IMR-90 (cell line): ENCODE measurements around the gene CUL3. TPM values are rescaled to one million over a fixed set of nuclear protein-coding genes. Genes with fewer than 3 reads are reported as not detected.

Source experiments
- ATAC-seq: fragments of 200-7000 bp; cut with Tn5 transposase; 2 replicates; pipeline ENCODE4 v1.9.1; 2020; ENCODE audit warnings: low read depth, mild to moderate bottlenecking, moderate library complexity
- BruUV-seq: library from RNA; stranded (reverse); fragments of 400-500 nt; replicated peaks from 2 replicates; lab custom pipeline; 2021; lab: Mats Ljungman, UMichigan
- CTCF ChIA-PET: fragments of 300-600 bp; formaldehyde crosslinking; extraction: SDS; loops from one replicate; lab custom pipeline; 2021; ENCODE audit warnings: antibody characterized with exemption; lab: Yijun Ruan, JAX
- POLR2A ChIA-PET: fragments of 300-600 bp; sonication (Branson Sonifier 250); formaldehyde crosslinking; loops from one replicate; lab custom pipeline; 2022; ENCODE audit warnings: antibody characterized with exemption; ENCODE audit not compliant: unreplicated experiment; lab: Charles Lee
- DNase-seq: peaks from one replicate; pipeline ENCODE4 v3.0.0; 2013
- H2AFZ ChIP-seq: replicated peaks from 2 replicates; pipeline ENCODE3; 2013; ENCODE audit warnings: low read length, mild to moderate bottlenecking; ENCODE audit not compliant: poor library complexity
- H2AK5ac ChIP-seq: 2 replicates; pipeline ENCODE4 v1.6.1; 2013; ENCODE audit warnings: low read depth, low read length, inconsistent platforms
- H2AK9ac ChIP-seq: replicated peaks from 2 replicates; pipeline ENCODE3; 2013; ENCODE audit warnings: mild to moderate bottlenecking, low read depth, low read length, moderate library complexity; ENCODE audit not compliant: poor library complexity
- H2BK120ac ChIP-seq: 2 replicates; pipeline ENCODE4 v1.6.1; 2013; ENCODE audit warnings: low read depth, low read length, inconsistent platforms
- H2BK15ac ChIP-seq: 3 replicates; pipeline ENCODE4 v1.6.1; 2013; ENCODE audit warnings: low read depth, low read length, inconsistent platforms
- H2BK20ac ChIP-seq: 2 replicates; pipeline ENCODE4 v1.6.1; 2013; ENCODE audit warnings: low read depth, mild to moderate bottlenecking, inconsistent platforms, low read length, moderate library complexity
- H2BK5ac ChIP-seq: 2 replicates; pipeline ENCODE4 v1.6.1; 2013; ENCODE audit warnings: mild to moderate bottlenecking, low read depth, low read length, inconsistent platforms; ENCODE audit not compliant: poor library complexity, severe bottlenecking
- H3K14ac ChIP-seq: replicated peaks from 2 replicates; pipeline ENCODE4 v1.6.1; 2013; ENCODE audit warnings: low read depth, low read length, inconsistent platforms
- H3K18ac ChIP-seq: 2 replicates; pipeline ENCODE4 v1.6.1; 2013; ENCODE audit warnings: low read depth, low read length, control low read depth
- H3K23ac ChIP-seq: 2 replicates; pipeline ENCODE4 v1.6.1; 2013; ENCODE audit warnings: low read depth, low read length, inconsistent platforms
- H3K27ac ChIP-seq: 2 replicates; pipeline ENCODE4 v1.5.1; 2013; ENCODE audit warnings: mild to moderate bottlenecking, control low read depth, low read length; ENCODE audit not compliant: insufficient read depth
- H3K27me3 ChIP-seq: 2 replicates; pipeline ENCODE4 v1.6.1; 2013; ENCODE audit warnings: low read length; ENCODE audit not compliant: control insufficient read depth, insufficient read depth
- H3K36me3 ChIP-seq: 2 replicates; pipeline ENCODE4 v1.6.1; 2013; ENCODE audit warnings: low read length, mixed read lengths; ENCODE audit not compliant: control insufficient read depth, insufficient read depth
- H3K4ac ChIP-seq: 2 replicates; pipeline ENCODE4 v1.6.1; 2013; ENCODE audit warnings: low read depth, low read length, inconsistent platforms
- H3K4me1 ChIP-seq: 2 replicates; pipeline ENCODE4 v1.6.1; 2013; ENCODE audit warnings: low read length, mixed read lengths; ENCODE audit not compliant: control insufficient read depth, insufficient read depth
- H3K4me2 ChIP-seq: 2 replicates; pipeline ENCODE4 v1.6.1; 2013; ENCODE audit warnings: low read depth, mild to moderate bottlenecking, control low read depth, low read length, moderate library complexity
- H3K4me3 ChIP-seq: 2 replicates; pipeline ENCODE4 v1.5.1; 2013; ENCODE audit warnings: low read depth, mild to moderate bottlenecking, control low read depth, low read length, moderate library complexity; ENCODE audit not compliant: insufficient read depth
- H3K56ac ChIP-seq: 2 replicates; pipeline ENCODE4 v1.6.1; 2013; ENCODE audit warnings: low read length, inconsistent platforms; ENCODE audit not compliant: insufficient read depth; ENCODE audit errors: extremely low read depth
- H3K79me1 ChIP-seq, 2 experiments: 2 replicates each; pipeline ENCODE4 v1.6.1; 2013; ENCODE audit warnings: low read length in 2 of 2, inconsistent platforms in 1 of 2, low read depth in 1 of 2
- H3K9ac ChIP-seq: 2 replicates; pipeline ENCODE4 v1.6.1; 2013; ENCODE audit warnings: low read depth, low read length, control low read depth
- H3K9me1 ChIP-seq: 2 replicates; pipeline ENCODE4 v1.6.1; 2013; ENCODE audit warnings: low read length, inconsistent platforms; ENCODE audit not compliant: insufficient read depth
- H3K9me3 ChIP-seq: 2 replicates; pipeline ENCODE4 v1.6.1; 2013; ENCODE audit warnings: low read length; ENCODE audit not compliant: control insufficient read depth, insufficient read depth
- H4K20me1 ChIP-seq: 2 replicates; pipeline ENCODE4 v1.6.1; 2013; ENCODE audit warnings: low read length, inconsistent platforms; ENCODE audit not compliant: insufficient read depth
- H4K5ac ChIP-seq: 2 replicates; pipeline ENCODE4 v1.6.1; 2013; ENCODE audit warnings: mild to moderate bottlenecking, low read depth, low read length, control low read depth
- H4K8ac ChIP-seq, 2 experiments: 2 replicates each; pipeline ENCODE4 v1.6.1; 2013; ENCODE audit warnings: low read depth in 2 of 2, low read length in 2 of 2, control low read depth in 1 of 2, inconsistent platforms in 1 of 2
- H4K91ac ChIP-seq: 2 replicates; pipeline ENCODE4 v1.6.1; 2013; ENCODE audit warnings: low read depth, low read length, inconsistent platforms; ENCODE audit not compliant: insufficient read depth
- BHLHE40 ChIP-seq: fragments of 150-350 bp; IDR thresholded peaks from 2 replicates; pipeline ENCODE4 v1.6.1; 2016; ENCODE audit warnings: mild to moderate bottlenecking, low read depth, low read length
- FOS ChIP-seq: fragments of 150-350 bp; IDR thresholded peaks from 2 replicates; pipeline ENCODE4 v1.6.1; 2016; ENCODE audit warnings: low read depth, low read length
- MXI1 ChIP-seq: IDR thresholded peaks from 2 replicates; pipeline ENCODE4 v1.6.1; 2012; ENCODE audit warnings: low read depth, mild to moderate bottlenecking, low read length, moderate library complexity, borderline replicate concordance
- RCOR1 ChIP-seq: IDR thresholded peaks from 2 replicates; pipeline ENCODE4 v1.6.1; 2012; ENCODE audit warnings: mild to moderate bottlenecking, low read length, improper control_type of control experiment; ENCODE audit not compliant: insufficient replicate concordance
- WGBS, 2 experiments: methylation state at CpG; one replicate each; pipeline versions ENCODE4 v1.1.5 to v1.1.7; 2013; ENCODE audit warnings: missing lambda C conversion rate in 2 of 2; ENCODE audit not compliant: insufficient read length in 1 of 2; ENCODE audit errors: extremely low coverage in 2 of 2; 5-methylcytosine and 5-hydroxymethylcytosine counted together
- dilution Hi-C: fragments of 300-500 bp; cut with HindIII; formaldehyde crosslinking; loops from one replicate; pipeline ENCODE4 v1.14.3; 2018; ENCODE audit warnings: low sequenced_read_pairs; ENCODE audit not compliant: unreplicated experiment
- in situ Hi-C: fragments of 300-500 bp; cut with MboI; formaldehyde crosslinking; loops from 3 replicates; pipeline ENCODE4 v1.14.3; 2019; ENCODE audit warnings: low sequenced_read_pairs, inconsistent platforms, mixed read lengths
- intact Hi-C: fragments of 100-400 bp; cut with micrococcal nuclease; formaldehyde crosslinking; loops from 2 replicates; pipeline ENCODE4 v1.10.0; 2022
- polyA plus RNA-seq, 3 experiments: library from polyadenylated mRNA; depleted of rRNA; stranded (reverse); fragments of >200 nt; gene quantifications; 2 replicates each; pipeline ENCODE4 v1.2.3, GENCODE V29; 2012; ENCODE audit warnings: low replicate concordance in 1 of 3
- total RNA-seq: library from RNA; depleted of rRNA; stranded (reverse); fragments of >200 nt; gene quantifications from 2 replicates; pipeline ENCODE4 v1.2.3, GENCODE V29; 2012
- TF ChIP-seq, protein P1 (sequence below): fragments of 150-350 bp; IDR thresholded peaks from 2 replicates; pipeline ENCODE4 v1.6.1; 2017; ENCODE audit warnings: mild to moderate bottlenecking, antibody characterized with exemption, low read length, low read depth

Gene CUL3
- total and polyA plus RNA-seq, 2 of the 4 experiments (the other 2 are of a cell fraction) = 33.7 to 45.7 TPM

DNA sequence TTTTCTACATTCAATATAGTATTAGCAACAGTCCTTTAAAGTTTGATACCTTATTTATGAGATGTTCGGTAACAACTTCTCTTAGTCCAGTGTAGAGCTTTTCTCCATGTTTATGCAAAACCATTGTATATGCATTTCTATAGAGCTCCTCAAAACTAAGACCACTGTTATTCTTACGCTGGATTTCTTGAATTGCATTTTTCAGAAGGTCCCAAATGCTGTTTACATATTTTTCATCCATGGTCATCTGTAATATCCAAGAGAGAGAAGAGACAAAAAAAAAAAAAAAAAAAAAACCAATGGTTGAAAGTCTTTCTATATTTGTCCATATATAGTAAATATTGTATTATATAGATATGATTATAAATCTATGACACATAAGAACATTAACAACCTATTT is 27.6 kb downstream of the CUL3 start:
- DNase-seq = peak; percentile 21
- H2BK5ac ChIP-seq = no peak overlapping the region

More for the DNA sequence above, 27.6 kb downstream of the CUL3 start:
- H3K79me1 ChIP-seq = peaks cover 31 to 62% of the 10 kb centered on the region in 2 experiments
- peaks cover 7% of the 10 kb centered on the region; the same call in 1 of the 2 replicates for H3K9me1 ChIP-seq
- H3K27me3 ChIP-seq = no peaks in the 10 kb centered on the region
- no peak overlapping the region for H3K27ac ChIP-seq
- H3K9ac ChIP-seq = no peak overlapping the region
- H3K14ac ChIP-seq = no peak overlapping the region
- no peak overlapping the region for H2AFZ ChIP-seq
- TF ChIP-seq BHLHE40 = no peak
- no peak for TF ChIP-seq FOS
- TF ChIP-seq, protein P1, sequence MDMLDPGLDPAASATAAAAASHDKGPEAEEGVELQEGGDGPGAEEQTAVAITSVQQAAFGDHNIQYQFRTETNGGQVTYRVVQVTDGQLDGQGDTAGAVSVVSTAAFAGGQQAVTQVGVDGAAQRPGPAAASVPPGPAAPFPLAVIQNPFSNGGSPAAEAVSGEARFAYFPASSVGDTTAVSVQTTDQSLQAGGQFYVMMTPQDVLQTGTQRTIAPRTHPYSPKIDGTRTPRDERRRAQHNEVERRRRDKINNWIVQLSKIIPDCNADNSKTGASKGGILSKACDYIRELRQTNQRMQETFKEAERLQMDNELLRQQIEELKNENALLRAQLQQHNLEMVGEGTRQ = no peak
- TF ChIP-seq MXI1 = no peak
- no peak for TF ChIP-seq RCOR1
- no peaks in the 10 kb centered on the region for H3K36me3 ChIP-seq
- H3K4me2 ChIP-seq = no peak overlapping the region
- H2BK15ac ChIP-seq = no peak overlapping the region
- H2AK5ac ChIP-seq = no peak overlapping the region
- H3K18ac ChIP-seq = no peak overlapping the region
- no peak overlapping the region for H3K4me3 ChIP-seq
- peaks cover 65% of the 10 kb centered on the region for H4K20me1 ChIP-seq
- CTCF ChIA-PET = no interaction called here
- H3K23ac ChIP-seq = no peak overlapping the region
- POLR2A ChIA-PET = no interaction called here
- no peak overlapping the region for H3K4ac ChIP-seq
- WGBS, 2 experiments = no CpG with 5 or more reads among the region's 2 CpGs
- BruUV-seq = no TSS peak
- ATAC-seq = peak; percentile 60
- no peaks in the 10 kb centered on the region for H3K4me1 ChIP-seq
- H4K8ac ChIP-seq = no peak overlapping the region
- H2BK20ac ChIP-seq = no peak overlapping the region
- H3K9me3 ChIP-seq = no peaks in the 10 kb centered on the region
- intact Hi-C loops (no loop called here), in situ Hi-C loops (loop anchor here (25.0 kb wide), 1 partner anchor 970 kb away; no protein-coding TSS in a partner anchor), dilution Hi-C loops (no loop called here)
- H4K91ac ChIP-seq = no peak overlapping the region
- no peak overlapping the region for H2AK9ac ChIP-seq
- H2BK120ac ChIP-seq = no peak overlapping the region
- H4K5ac ChIP-seq = no peak overlapping the region
- no peak overlapping the region for H3K56ac ChIP-seq
